Measurements from ENCODE around the gene FOXP4.

GRCh38 chr6:41625442-41625841 lies 79.3 kb downstream of the FOXP4 start:
- TF ChIP-seq, protein P1, sequence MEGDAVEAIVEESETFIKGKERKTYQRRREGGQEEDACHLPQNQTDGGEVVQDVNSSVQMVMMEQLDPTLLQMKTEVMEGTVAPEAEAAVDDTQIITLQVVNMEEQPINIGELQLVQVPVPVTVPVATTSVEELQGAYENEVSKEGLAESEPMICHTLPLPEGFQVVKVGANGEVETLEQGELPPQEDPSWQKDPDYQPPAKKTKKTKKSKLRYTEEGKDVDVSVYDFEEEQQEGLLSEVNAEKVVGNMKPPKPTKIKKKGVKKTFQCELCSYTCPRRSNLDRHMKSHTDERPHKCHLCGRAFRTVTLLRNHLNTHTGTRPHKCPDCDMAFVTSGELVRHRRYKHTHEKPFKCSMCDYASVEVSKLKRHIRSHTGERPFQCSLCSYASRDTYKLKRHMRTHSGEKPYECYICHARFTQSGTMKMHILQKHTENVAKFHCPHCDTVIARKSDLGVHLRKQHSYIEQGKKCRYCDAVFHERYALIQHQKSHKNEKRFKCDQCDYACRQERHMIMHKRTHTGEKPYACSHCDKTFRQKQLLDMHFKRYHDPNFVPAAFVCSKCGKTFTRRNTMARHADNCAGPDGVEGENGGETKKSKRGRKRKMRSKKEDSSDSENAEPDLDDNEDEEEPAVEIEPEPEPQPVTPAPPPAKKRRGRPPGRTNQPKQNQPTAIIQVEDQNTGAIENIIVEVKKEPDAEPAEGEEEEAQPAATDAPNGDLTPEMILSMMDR (IDR thresholded peaks at IDR 0.05 in 2 of 3, conservative IDR thresholded peaks at IDR 0.05 in 1 of 3; ENCODE audit: borderline replicate concordance in 1 of 3, insufficient read depth in 1 of 3, low read depth in 2 of 3, low read length in 2 of 3): no peak
- TF ChIP-seq JUND (IDR thresholded peaks at IDR 0.05) (no peak), RAD21 (IDR thresholded peaks at IDR 0.05; ENCODE audit: low read depth) (no peak), CEBPB (IDR thresholded peaks at IDR 0.05; ENCODE audit: low read depth) (no peak), EGR1 (IDR thresholded peaks at IDR 0.05; ENCODE audit: low read depth) (no peak), POLR2AphosphoS5 (IDR thresholded peaks at IDR 0.05; ENCODE audit: low read depth, low read length) (no peak), TCF7L2 (IDR thresholded peaks at IDR 0.05; ENCODE audit: borderline replicate concordance, extremely low read depth, insufficient read depth, insufficient read length) (no peak), SIN3A (IDR thresholded peaks at IDR 0.05; ENCODE audit: low read depth) (no peak), ZBTB33 (IDR thresholded peaks at IDR 0.05; ENCODE audit: extremely low read depth, insufficient replicate concordance, low read length) (no peak), POLR2A (IDR thresholded peaks at IDR 0.05; ENCODE audit: borderline replicate concordance, extremely low read depth, insufficient read depth, insufficient read length) (no peak), EZH2phosphoT487 (IDR thresholded peaks at IDR 0.05; ENCODE audit: borderline replicate concordance) (no peak), MAX (IDR thresholded peaks at IDR 0.05) (no peak), ZNF274 (IDR thresholded peaks at IDR 0.05; ENCODE audit: low read depth, low read length) (no peak), REST (IDR thresholded peaks at IDR 0.05; ENCODE audit: low read depth) (no peak)

Data from HCT116 (cell line).